IMR-90 (cell line): ENCODE data around the gene SUSD1. TPM values are rescaled to one million over a fixed set of nuclear protein-coding genes. Genes with fewer than 3 reads are reported as not detected.

Experiments
- ATAC-seq: fragments of 200-7000 bp; cut with Tn5 transposase; 2 replicates; pipeline ENCODE4 v1.9.1; 2020; ENCODE audit warnings: low read depth, mild to moderate bottlenecking, moderate library complexity
- BruUV-seq: library from RNA; stranded (reverse); fragments of 400-500 nt; replicated peaks from 2 replicates; lab custom pipeline; 2021; lab: Mats Ljungman, UMichigan
- CTCF ChIA-PET: fragments of 300-600 bp; formaldehyde crosslinking; extraction: SDS; loops from one replicate; lab custom pipeline; 2021; ENCODE audit warnings: antibody characterized with exemption; lab: Yijun Ruan, JAX
- POLR2A ChIA-PET: fragments of 300-600 bp; sonication (Branson Sonifier 250); formaldehyde crosslinking; loops from one replicate; lab custom pipeline; 2022; ENCODE audit warnings: antibody characterized with exemption; ENCODE audit not compliant: unreplicated experiment; lab: Charles Lee
- DNase-seq: peaks from one replicate; pipeline ENCODE4 v3.0.0; 2013
- H2AFZ ChIP-seq: replicated peaks from 2 replicates; pipeline ENCODE3; 2013; ENCODE audit warnings: low read length, mild to moderate bottlenecking; ENCODE audit not compliant: poor library complexity
- H2AK5ac ChIP-seq: 2 replicates; pipeline ENCODE4 v1.6.1; 2013; ENCODE audit warnings: low read depth, low read length, inconsistent platforms
- H2AK9ac ChIP-seq: replicated peaks from 2 replicates; pipeline ENCODE3; 2013; ENCODE audit warnings: mild to moderate bottlenecking, low read depth, low read length, moderate library complexity; ENCODE audit not compliant: poor library complexity
- H2BK120ac ChIP-seq: 2 replicates; pipeline ENCODE4 v1.6.1; 2013; ENCODE audit warnings: low read depth, low read length, inconsistent platforms
- H2BK15ac ChIP-seq: 3 replicates; pipeline ENCODE4 v1.6.1; 2013; ENCODE audit warnings: low read depth, low read length, inconsistent platforms
- H2BK20ac ChIP-seq: 2 replicates; pipeline ENCODE4 v1.6.1; 2013; ENCODE audit warnings: low read depth, mild to moderate bottlenecking, inconsistent platforms, low read length, moderate library complexity
- H2BK5ac ChIP-seq: 2 replicates; pipeline ENCODE4 v1.6.1; 2013; ENCODE audit warnings: mild to moderate bottlenecking, low read depth, low read length, inconsistent platforms; ENCODE audit not compliant: poor library complexity, severe bottlenecking
- H3K14ac ChIP-seq: replicated peaks from 2 replicates; pipeline ENCODE4 v1.6.1; 2013; ENCODE audit warnings: low read depth, low read length, inconsistent platforms
- H3K18ac ChIP-seq: 2 replicates; pipeline ENCODE4 v1.6.1; 2013; ENCODE audit warnings: low read depth, low read length, control low read depth
- H3K23ac ChIP-seq: 2 replicates; pipeline ENCODE4 v1.6.1; 2013; ENCODE audit warnings: low read depth, low read length, inconsistent platforms
- H3K27ac ChIP-seq: 2 replicates; pipeline ENCODE4 v1.5.1; 2013; ENCODE audit warnings: mild to moderate bottlenecking, control low read depth, low read length; ENCODE audit not compliant: insufficient read depth
- H3K27me3 ChIP-seq: 2 replicates; pipeline ENCODE4 v1.6.1; 2013; ENCODE audit warnings: low read length; ENCODE audit not compliant: control insufficient read depth, insufficient read depth
- H3K36me3 ChIP-seq: 2 replicates; pipeline ENCODE4 v1.6.1; 2013; ENCODE audit warnings: low read length, mixed read lengths; ENCODE audit not compliant: control insufficient read depth, insufficient read depth
- H3K4ac ChIP-seq: 2 replicates; pipeline ENCODE4 v1.6.1; 2013; ENCODE audit warnings: low read depth, low read length, inconsistent platforms
- H3K4me1 ChIP-seq: 2 replicates; pipeline ENCODE4 v1.6.1; 2013; ENCODE audit warnings: low read length, mixed read lengths; ENCODE audit not compliant: control insufficient read depth, insufficient read depth
- H3K4me2 ChIP-seq: 2 replicates; pipeline ENCODE4 v1.6.1; 2013; ENCODE audit warnings: low read depth, mild to moderate bottlenecking, control low read depth, low read length, moderate library complexity
- H3K4me3 ChIP-seq: 2 replicates; pipeline ENCODE4 v1.5.1; 2013; ENCODE audit warnings: low read depth, mild to moderate bottlenecking, control low read depth, low read length, moderate library complexity; ENCODE audit not compliant: insufficient read depth
- H3K56ac ChIP-seq: 2 replicates; pipeline ENCODE4 v1.6.1; 2013; ENCODE audit warnings: low read length, inconsistent platforms; ENCODE audit not compliant: insufficient read depth; ENCODE audit errors: extremely low read depth
- H3K79me1 ChIP-seq, 2 experiments: 2 replicates each; pipeline ENCODE4 v1.6.1; 2013; ENCODE audit warnings: low read length in 2 of 2, inconsistent platforms in 1 of 2, low read depth in 1 of 2
- H3K9ac ChIP-seq: 2 replicates; pipeline ENCODE4 v1.6.1; 2013; ENCODE audit warnings: low read depth, low read length, control low read depth
- H3K9me1 ChIP-seq: 2 replicates; pipeline ENCODE4 v1.6.1; 2013; ENCODE audit warnings: low read length, inconsistent platforms; ENCODE audit not compliant: insufficient read depth
- H3K9me3 ChIP-seq: 2 replicates; pipeline ENCODE4 v1.6.1; 2013; ENCODE audit warnings: low read length; ENCODE audit not compliant: control insufficient read depth, insufficient read depth
- H4K20me1 ChIP-seq: 2 replicates; pipeline ENCODE4 v1.6.1; 2013; ENCODE audit warnings: low read length, inconsistent platforms; ENCODE audit not compliant: insufficient read depth
- H4K5ac ChIP-seq: 2 replicates; pipeline ENCODE4 v1.6.1; 2013; ENCODE audit warnings: mild to moderate bottlenecking, low read depth, low read length, control low read depth
- H4K8ac ChIP-seq, 2 experiments: 2 replicates each; pipeline ENCODE4 v1.6.1; 2013; ENCODE audit warnings: low read depth in 2 of 2, low read length in 2 of 2, control low read depth in 1 of 2, inconsistent platforms in 1 of 2
- H4K91ac ChIP-seq: 2 replicates; pipeline ENCODE4 v1.6.1; 2013; ENCODE audit warnings: low read depth, low read length, inconsistent platforms; ENCODE audit not compliant: insufficient read depth
- CEBPB ChIP-seq: IDR thresholded peaks from 2 replicates; pipeline ENCODE4 v1.6.1; 2012; ENCODE audit warnings: low read depth, low read length, improper control_type of control experiment
- CHD1 ChIP-seq: IDR thresholded peaks from 2 replicates; pipeline ENCODE4 v1.6.1; 2012; ENCODE audit warnings: low read depth, low read length, improper control_type of control experiment
- FOS ChIP-seq: fragments of 150-350 bp; IDR thresholded peaks from 2 replicates; pipeline ENCODE4 v1.6.1; 2016; ENCODE audit warnings: low read depth, low read length
- MAFK ChIP-seq: IDR thresholded peaks from 2 replicates; pipeline ENCODE4 v1.6.1; 2012; ENCODE audit warnings: low read depth, low read length, improper control_type of control experiment
- MAZ ChIP-seq: IDR thresholded peaks from 2 replicates; pipeline ENCODE4 v1.6.1; 2012; ENCODE audit warnings: low read depth, mild to moderate bottlenecking, low read length, improper control_type of control experiment, moderate library complexity, borderline replicate concordance
- POLR2A ChIP-seq: IDR thresholded peaks from 2 replicates; pipeline ENCODE4 v1.6.1; 2012; ENCODE audit warnings: mild to moderate bottlenecking, low read depth, low read length
- RAD21 ChIP-seq: IDR thresholded peaks from 2 replicates; pipeline ENCODE4 v1.6.1; 2012; ENCODE audit warnings: low read length, improper control_type of control experiment
- RCOR1 ChIP-seq: IDR thresholded peaks from 2 replicates; pipeline ENCODE4 v1.6.1; 2012; ENCODE audit warnings: mild to moderate bottlenecking, low read length, improper control_type of control experiment; ENCODE audit not compliant: insufficient replicate concordance
- RFX5 ChIP-seq: IDR thresholded peaks from 2 replicates; pipeline ENCODE4 v1.8.0; 2012; ENCODE audit warnings: low read depth, mild to moderate bottlenecking, low read length, moderate library complexity
- SMC3 ChIP-seq: fragments of 150-350 bp; IDR thresholded peaks from 2 replicates; pipeline ENCODE4 v1.6.1; 2016; ENCODE audit warnings: low read depth, mild to moderate bottlenecking, antibody characterized with exemption, low read length, moderate library complexity
- WGBS, 2 experiments: methylation state at CpG; one replicate each; pipeline versions ENCODE4 v1.1.5 to v1.1.7; 2013; ENCODE audit warnings: missing lambda C conversion rate in 2 of 2; ENCODE audit not compliant: insufficient read length in 1 of 2; ENCODE audit errors: extremely low coverage in 2 of 2; 5-methylcytosine and 5-hydroxymethylcytosine counted together
- dilution Hi-C: fragments of 300-500 bp; cut with HindIII; formaldehyde crosslinking; loops from one replicate; pipeline ENCODE4 v1.14.3; 2018; ENCODE audit warnings: low sequenced_read_pairs; ENCODE audit not compliant: unreplicated experiment
- in situ Hi-C: fragments of 300-500 bp; cut with MboI; formaldehyde crosslinking; loops from 3 replicates; pipeline ENCODE4 v1.14.3; 2019; ENCODE audit warnings: low sequenced_read_pairs, inconsistent platforms, mixed read lengths
- intact Hi-C: fragments of 100-400 bp; cut with micrococcal nuclease; formaldehyde crosslinking; loops from 2 replicates; pipeline ENCODE4 v1.10.0; 2022
- polyA plus RNA-seq, 3 experiments: library from polyadenylated mRNA; depleted of rRNA; stranded (reverse); fragments of >200 nt; gene quantifications; 2 replicates each; pipeline ENCODE4 v1.2.3, GENCODE V29; 2012; ENCODE audit warnings: low replicate concordance in 1 of 3
- total RNA-seq: library from RNA; depleted of rRNA; stranded (reverse); fragments of >200 nt; gene quantifications from 2 replicates; pipeline ENCODE4 v1.2.3, GENCODE V29; 2012
- TF ChIP-seq, protein P1 (sequence below): fragments of 150-350 bp; IDR thresholded peaks from 2 replicates; pipeline ENCODE4 v1.6.1; 2017; ENCODE audit warnings: mild to moderate bottlenecking, antibody characterized with exemption, low read length, low read depth
- TF ChIP-seq, protein P2 (sequence below): fragments of 150-350 bp; IDR thresholded peaks from 2 replicates; pipeline ENCODE4 v1.6.1; 2016; ENCODE audit warnings: low read depth, mild to moderate bottlenecking, low read length, moderate library complexity, borderline replicate concordance
- TF ChIP-seq, protein P3 (sequence below): conservative IDR thresholded peaks from 2 replicates; pipeline ENCODE4 v1.5.1; 2012; ENCODE audit warnings: mild to moderate bottlenecking, low read depth, low read length, improper control_type of control experiment

The SUSD1 gene
- total and polyA plus RNA-seq, 2 of the 4 experiments (the other 2 are of a cell fraction), result 4.0 to 4.7 TPM

DNA sequence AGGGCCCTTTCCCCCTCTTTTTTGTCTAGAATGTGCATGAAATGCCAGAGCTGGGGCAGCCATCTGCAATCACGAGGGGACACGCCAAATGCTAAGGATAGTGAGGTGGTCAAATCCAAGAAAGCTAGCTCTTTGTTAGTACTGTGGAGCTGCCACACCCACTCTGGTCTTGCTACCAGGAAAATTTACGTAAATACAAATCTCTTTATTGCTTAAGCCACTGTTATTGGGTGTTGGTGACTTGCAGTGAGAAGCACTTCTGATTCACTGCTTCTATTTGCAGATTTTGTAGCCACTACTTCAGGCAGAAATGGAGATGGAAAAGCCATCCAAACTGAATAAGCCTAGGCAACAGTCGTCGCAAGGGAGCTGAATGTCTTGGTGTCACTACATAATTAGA, 25.6 kb upstream of the SUSD1 start:
- DNase-seq, result no peak
- H2BK15ac ChIP-seq, result no peak overlapping the region
- peaks cover 1% of the 10 kb centered on the region; the same call in 1 of the 2 replicates for H3K4me1 ChIP-seq
- no TSS peak for BruUV-seq
- ATAC-seq, result no peak
- H3K4me3 ChIP-seq, result no peak overlapping the region
- no peak overlapping the region for H4K91ac ChIP-seq
- peaks cover under 1% of the 10 kb centered on the region; the same call in 1 of the 2 replicates for H3K36me3 ChIP-seq
- intact Hi-C loops (no loop called here), dilution Hi-C loops (no loop called here), in situ Hi-C loops (no loop called here)
- no CpG with 5 or more reads among the region's 5 CpGs for WGBS, 2 experiments
- no peak overlapping the region for H3K4me2 ChIP-seq
- H2AK9ac ChIP-seq, result no peak overlapping the region
- CTCF ChIA-PET, result interaction anchor here (1.2 kb wide), 1 partner anchor 12 kb away, joined by 3 read pairs; no protein-coding TSS in a partner anchor
- no peak overlapping the region for H3K27ac ChIP-seq
- H3K56ac ChIP-seq, result no peak overlapping the region
- 0 out of 4 replicates have a peak, but pooled peaks cover 0 to 4% of the 10 kb centered on the region in 2 experiments for H3K79me1 ChIP-seq
- POLR2A ChIA-PET, result no interaction called here
- H3K14ac ChIP-seq, result no peak overlapping the region
- no peak overlapping the region for H2BK120ac ChIP-seq
- no peak overlapping the region for H2BK20ac ChIP-seq
- H3K9ac ChIP-seq, result no peak overlapping the region
- H3K18ac ChIP-seq, result no peak overlapping the region
- H4K20me1 ChIP-seq, result no peaks in the 10 kb centered on the region
- no peaks in the 10 kb centered on the region for H3K9me3 ChIP-seq
- no peak overlapping the region for H4K5ac ChIP-seq
- no peaks in the 10 kb centered on the region for H3K27me3 ChIP-seq
- no peak overlapping the region; the same call in 1 of the 2 replicates for H3K23ac ChIP-seq
- no peak overlapping the region for H2BK5ac ChIP-seq
- H3K9me1 ChIP-seq, result no peaks in the 10 kb centered on the region
- no peak overlapping the region for H4K8ac ChIP-seq
- TF ChIP-seq, protein P1, sequence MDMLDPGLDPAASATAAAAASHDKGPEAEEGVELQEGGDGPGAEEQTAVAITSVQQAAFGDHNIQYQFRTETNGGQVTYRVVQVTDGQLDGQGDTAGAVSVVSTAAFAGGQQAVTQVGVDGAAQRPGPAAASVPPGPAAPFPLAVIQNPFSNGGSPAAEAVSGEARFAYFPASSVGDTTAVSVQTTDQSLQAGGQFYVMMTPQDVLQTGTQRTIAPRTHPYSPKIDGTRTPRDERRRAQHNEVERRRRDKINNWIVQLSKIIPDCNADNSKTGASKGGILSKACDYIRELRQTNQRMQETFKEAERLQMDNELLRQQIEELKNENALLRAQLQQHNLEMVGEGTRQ, result no peak
- TF ChIP-seq FOS (no peak), RCOR1 (no peak), MAZ (no peak), RAD21 (no peak), CHD1 (no peak), SMC3 (no peak), MAFK (no peak), POLR2A (no peak), RFX5 (no peak), CEBPB (no peak)
- TF ChIP-seq, protein P2, sequence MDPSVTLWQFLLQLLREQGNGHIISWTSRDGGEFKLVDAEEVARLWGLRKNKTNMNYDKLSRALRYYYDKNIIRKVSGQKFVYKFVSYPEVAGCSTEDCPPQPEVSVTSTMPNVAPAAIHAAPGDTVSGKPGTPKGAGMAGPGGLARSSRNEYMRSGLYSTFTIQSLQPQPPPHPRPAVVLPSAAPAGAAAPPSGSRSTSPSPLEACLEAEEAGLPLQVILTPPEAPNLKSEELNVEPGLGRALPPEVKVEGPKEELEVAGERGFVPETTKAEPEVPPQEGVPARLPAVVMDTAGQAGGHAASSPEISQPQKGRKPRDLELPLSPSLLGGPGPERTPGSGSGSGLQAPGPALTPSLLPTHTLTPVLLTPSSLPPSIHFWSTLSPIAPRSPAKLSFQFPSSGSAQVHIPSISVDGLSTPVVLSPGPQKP, result no peak
- TF ChIP-seq, protein P3, sequence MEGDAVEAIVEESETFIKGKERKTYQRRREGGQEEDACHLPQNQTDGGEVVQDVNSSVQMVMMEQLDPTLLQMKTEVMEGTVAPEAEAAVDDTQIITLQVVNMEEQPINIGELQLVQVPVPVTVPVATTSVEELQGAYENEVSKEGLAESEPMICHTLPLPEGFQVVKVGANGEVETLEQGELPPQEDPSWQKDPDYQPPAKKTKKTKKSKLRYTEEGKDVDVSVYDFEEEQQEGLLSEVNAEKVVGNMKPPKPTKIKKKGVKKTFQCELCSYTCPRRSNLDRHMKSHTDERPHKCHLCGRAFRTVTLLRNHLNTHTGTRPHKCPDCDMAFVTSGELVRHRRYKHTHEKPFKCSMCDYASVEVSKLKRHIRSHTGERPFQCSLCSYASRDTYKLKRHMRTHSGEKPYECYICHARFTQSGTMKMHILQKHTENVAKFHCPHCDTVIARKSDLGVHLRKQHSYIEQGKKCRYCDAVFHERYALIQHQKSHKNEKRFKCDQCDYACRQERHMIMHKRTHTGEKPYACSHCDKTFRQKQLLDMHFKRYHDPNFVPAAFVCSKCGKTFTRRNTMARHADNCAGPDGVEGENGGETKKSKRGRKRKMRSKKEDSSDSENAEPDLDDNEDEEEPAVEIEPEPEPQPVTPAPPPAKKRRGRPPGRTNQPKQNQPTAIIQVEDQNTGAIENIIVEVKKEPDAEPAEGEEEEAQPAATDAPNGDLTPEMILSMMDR, result no peak
- peak overlapping the region; percentile 23 for H2AFZ ChIP-seq
- H2AK5ac ChIP-seq, result 0 out of 2 replicates have a peak overlapping the region, but pooled peaks have one; percentile 31
- H3K4ac ChIP-seq, result no peak overlapping the region; the same call in 1 of the 2 replicates
